Stimulated activated CD4-positive, alpha-beta T cell treated with anti-CD3 and anti-CD28 coated beads, Interleukin-4, amount 100 ng/mL, for 1 hour (primary cell): ENCODE data around the gene ZNF575.
A peak's percentile ranks its signal among the peaks of the same experiment; 100 is the strongest.

Experiments
- DNase-seq: peaks from one replicate; pipeline ENCODE4 v3.0.0-alpha.2; 2020

Gene ZNF575

GRCh38 chr19:43575156-43575950 is 42.4 kb downstream of the ZNF575 start, which contains the start of the genes PINLYP and XRCC1:
TSS of gene PINLYP (plus strand) at chr19:43575801. CDS start at chr19:43577192, 1,391 bp downstream.
TSS of gene XRCC1 (minus strand) at chr19:43575527. CDS start at chr19:43575458, 69 bp downstream.
- DNase-seq = peak; percentile 95

GRCh38 chr19:43575955-43576878 is 43.2 kb downstream of the ZNF575 start:
- no peak for DNase-seq

GRCh38 chr19:43578787-43579186 is 45.8 kb downstream of the ZNF575 start:
- DNase-seq = no peak

GRCh38 chr19:43581467-43581866 is 48.5 kb downstream of the ZNF575 start:
- DNase-seq = no peak

GRCh38 chr19:43582495-43582894 is 49.5 kb downstream of the ZNF575 start:
- DNase-seq = no peak

- DNase-seq = no peak
Measured at GRCh38 chr19:43584484-43584883, 51.5 kb downstream of the ZNF575 start.
